Keratinocyte (primary cell): ENCODE data around the gene SPON1.

Experiments used
- CTCF ChIP-seq, 3 experiments: IDR thresholded peaks in 1 of 3; conservative IDR thresholded peaks in 1 of 3; optimal IDR thresholded peaks in 1 of 3; 2 replicates in 2 of 3; 3 replicates in 1 of 3; pipeline versions ENCODE3 to v1.5.1; 2011; ENCODE audit warnings: low read length in 3 of 3, mild to moderate bottlenecking in 3 of 3, moderate library complexity in 2 of 3, control low read depth in 1 of 3, inconsistent platforms in 1 of 3; ENCODE audit not compliant: insufficient read depth in 2 of 3; ENCODE audit errors: extremely low read depth in 1 of 3
- EZH2 ChIP-seq: IDR thresholded peaks from one replicate; pipeline ENCODE4 v1.6.1; 2012; ENCODE audit warnings: inconsistent platforms, mild to moderate bottlenecking, low read length, moderate library complexity

- TF ChIP-seq CTCF (optimal IDR thresholded peaks at IDR 0.05 in 1 of 3, IDR thresholded peaks at IDR 0.05 in 1 of 3, conservative IDR thresholded peaks at IDR 0.05 in 1 of 3; ENCODE audit: extremely low read depth in 1 of 3, insufficient read depth in 2 of 3, low read length in 3 of 3) (no peak), EZH2 (no peak)
These were observed 45.3 kb upstream of the SPON1 start for GRCh38 chr11:13917264-13917663.
